ENCODE measurements around the gene AKT1. TPM values are rescaled to one million over a fixed set of nuclear protein-coding genes. Genes with fewer than 3 reads are reported as not detected.
A peak's percentile ranks its signal among the peaks of the same experiment; 100 is the strongest.

AKT1 gene
- total and polyA plus RNA-seq, 2 of the 13 experiments (the other 11 are each of a cell fraction or from before 2014, with no cell fraction given), result 96.2 to 116 TPM

DNA sequence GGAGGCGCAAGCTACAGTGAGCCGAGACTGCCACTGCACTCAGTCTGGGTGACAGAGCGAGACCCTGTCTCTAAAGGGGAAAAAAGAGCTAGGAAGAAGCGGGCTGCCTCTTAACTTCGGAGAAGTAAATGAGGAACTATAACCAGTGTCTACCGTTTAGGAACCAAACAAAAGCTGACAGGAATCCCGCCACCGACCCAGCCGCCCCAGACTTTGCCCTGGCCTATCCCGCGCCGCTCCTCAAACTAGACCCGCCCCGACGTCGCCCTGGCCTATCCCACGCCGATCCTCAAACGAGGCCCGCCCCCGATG, 43.2 kb downstream of the AKT1 start (continued):
- TF ChIP-seq, protein P1, sequence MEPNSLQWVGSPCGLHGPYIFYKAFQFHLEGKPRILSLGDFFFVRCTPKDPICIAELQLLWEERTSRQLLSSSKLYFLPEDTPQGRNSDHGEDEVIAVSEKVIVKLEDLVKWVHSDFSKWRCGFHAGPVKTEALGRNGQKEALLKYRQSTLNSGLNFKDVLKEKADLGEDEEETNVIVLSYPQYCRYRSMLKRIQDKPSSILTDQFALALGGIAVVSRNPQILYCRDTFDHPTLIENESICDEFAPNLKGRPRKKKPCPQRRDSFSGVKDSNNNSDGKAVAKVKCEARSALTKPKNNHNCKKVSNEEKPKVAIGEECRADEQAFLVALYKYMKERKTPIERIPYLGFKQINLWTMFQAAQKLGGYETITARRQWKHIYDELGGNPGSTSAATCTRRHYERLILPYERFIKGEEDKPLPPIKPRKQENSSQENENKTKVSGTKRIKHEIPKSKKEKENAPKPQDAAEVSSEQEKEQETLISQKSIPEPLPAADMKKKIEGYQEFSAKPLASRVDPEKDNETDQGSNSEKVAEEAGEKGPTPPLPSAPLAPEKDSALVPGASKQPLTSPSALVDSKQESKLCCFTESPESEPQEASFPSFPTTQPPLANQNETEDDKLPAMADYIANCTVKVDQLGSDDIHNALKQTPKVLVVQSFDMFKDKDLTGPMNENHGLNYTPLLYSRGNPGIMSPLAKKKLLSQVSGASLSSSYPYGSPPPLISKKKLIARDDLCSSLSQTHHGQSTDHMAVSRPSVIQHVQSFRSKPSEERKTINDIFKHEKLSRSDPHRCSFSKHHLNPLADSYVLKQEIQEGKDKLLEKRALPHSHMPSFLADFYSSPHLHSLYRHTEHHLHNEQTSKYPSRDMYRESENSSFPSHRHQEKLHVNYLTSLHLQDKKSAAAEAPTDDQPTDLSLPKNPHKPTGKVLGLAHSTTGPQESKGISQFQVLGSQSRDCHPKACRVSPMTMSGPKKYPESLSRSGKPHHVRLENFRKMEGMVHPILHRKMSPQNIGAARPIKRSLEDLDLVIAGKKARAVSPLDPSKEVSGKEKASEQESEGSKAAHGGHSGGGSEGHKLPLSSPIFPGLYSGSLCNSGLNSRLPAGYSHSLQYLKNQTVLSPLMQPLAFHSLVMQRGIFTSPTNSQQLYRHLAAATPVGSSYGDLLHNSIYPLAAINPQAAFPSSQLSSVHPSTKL (CRISPR knock-in tag; IDR thresholded peaks at IDR 0.05), result no peak
- TF ChIP-seq MYC (CRISPR knock-in tag; IDR thresholded peaks at IDR 0.05; ENCODE audit: borderline replicate concordance) (no peak), GABPB1 (CRISPR knock-in tag; IDR thresholded peaks at IDR 0.05) (no peak), MTF2 (CRISPR knock-in tag; IDR thresholded peaks at IDR 0.05; ENCODE audit: borderline replicate concordance) (0 out of 2 replicates have a peak, but pooled peaks have one; percentile 1), ZNF549 (CRISPR knock-in tag; IDR thresholded peaks at IDR 0.05) (no peak), SIN3A (IDR thresholded peaks at IDR 0.05; ENCODE audit: borderline replicate concordance, low read depth, low read length) (peak; percentile 78; the same call in 1 of the 2 replicates), STAG1 (CRISPR knock-in tag; IDR thresholded peaks at IDR 0.05) (no peak), CCAR2 (optimal IDR thresholded peaks at IDR 0.05; ENCODE audit: low read depth, low read length) (no peak), ZNF552 (CRISPR knock-in tag; IDR thresholded peaks at IDR 0.05; ENCODE audit: borderline replicate concordance) (0 out of 2 replicates have a peak, but pooled peaks have one; percentile 15), PLRG1 (conservative IDR thresholded peaks at IDR 0.05) (no peak), ZNF850 (CRISPR knock-in tag; conservative IDR thresholded peaks at IDR 0.05) (no peak)
- TF ChIP-seq, protein P2, sequence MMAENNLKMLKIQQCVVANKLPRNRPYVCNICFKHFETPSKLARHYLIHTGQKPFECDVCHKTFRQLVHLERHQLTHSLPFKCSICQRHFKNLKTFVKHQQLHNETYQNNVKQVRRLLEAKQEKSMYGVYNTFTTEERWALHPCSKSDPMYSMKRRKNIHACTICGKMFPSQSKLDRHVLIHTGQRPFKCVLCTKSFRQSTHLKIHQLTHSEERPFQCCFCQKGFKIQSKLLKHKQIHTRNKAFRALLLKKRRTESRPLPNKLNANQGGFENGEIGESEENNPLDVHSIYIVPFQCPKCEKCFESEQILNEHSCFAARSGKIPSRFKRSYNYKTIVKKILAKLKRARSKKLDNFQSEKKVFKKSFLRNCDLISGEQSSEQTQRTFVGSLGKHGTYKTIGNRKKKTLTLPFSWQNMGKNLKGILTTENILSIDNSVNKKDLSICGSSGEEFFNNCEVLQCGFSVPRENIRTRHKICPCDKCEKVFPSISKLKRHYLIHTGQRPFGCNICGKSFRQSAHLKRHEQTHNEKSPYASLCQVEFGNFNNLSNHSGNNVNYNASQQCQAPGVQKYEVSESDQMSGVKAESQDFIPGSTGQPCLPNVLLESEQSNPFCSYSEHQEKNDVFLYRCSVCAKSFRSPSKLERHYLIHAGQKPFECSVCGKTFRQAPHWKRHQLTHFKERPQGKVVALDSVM (CRISPR knock-in tag; IDR thresholded peaks at IDR 0.05), result peak; percentile 92
- TF ChIP-seq, protein P3, sequence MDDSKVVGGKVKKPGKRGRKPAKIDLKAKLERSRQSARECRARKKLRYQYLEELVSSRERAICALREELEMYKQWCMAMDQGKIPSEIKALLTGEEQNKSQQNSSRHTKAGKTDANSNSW (CRISPR knock-in tag; IDR thresholded peaks at IDR 0.05; ENCODE audit: borderline replicate concordance), result no peak
